Liver (tissue), 9 donors: ENCODE measurements around the gene TAS2R7. TPM values are rescaled to one million over a fixed set of nuclear protein-coding genes. Genes with fewer than 3 reads are reported as not detected.

Source experiments
- DNase-seq: peaks from one replicate; pipeline ENCODE4 v3.0.0-alpha.2; 2017; ENCODE audit warnings: low spot score
- H3K27ac ChIP-seq, 2 donors: one replicate each; pipeline ENCODE4 v1.7.0; 2013; ENCODE audit warnings: inconsistent platforms in 2 of 2, low read length in 2 of 2, control low read depth in 1 of 2, low read depth in 1 of 2, mild to moderate bottlenecking in 1 of 2
- H3K27me3 ChIP-seq, 4 donors: one replicate each; pipeline versions ENCODE4 v1.6.1 to v1.7.0; 2013; ENCODE audit warnings: low read length in 3 of 4, inconsistent platforms in 1 of 4, mild to moderate bottlenecking in 1 of 4, moderate library complexity in 1 of 4; ENCODE audit not compliant: control insufficient read depth in 4 of 4, insufficient read depth in 4 of 4
- H3K36me3 ChIP-seq, 4 donors: one replicate each; pipeline versions ENCODE4 v1.6.1 to v1.7.0; 2013; ENCODE audit warnings: low read length in 3 of 4, mild to moderate bottlenecking in 3 of 4, low read depth in 1 of 4, moderate library complexity in 1 of 4; ENCODE audit not compliant: control insufficient read depth in 4 of 4, insufficient read depth in 3 of 4
- H3K4me1 ChIP-seq, 4 donors: one replicate each; pipeline versions ENCODE4 v1.6.1 to v1.7.0; 2013; ENCODE audit warnings: low read length in 3 of 4, mild to moderate bottlenecking in 3 of 4, moderate library complexity in 1 of 4; ENCODE audit not compliant: control insufficient read depth in 4 of 4, insufficient read depth in 4 of 4
- H3K4me3 ChIP-seq, 3 donors: one replicate each; pipeline versions ENCODE4 v1.6.1 to v1.7.0; 2013; ENCODE audit warnings: low read length in 3 of 3, control low read depth in 1 of 3, low read depth in 1 of 3, mild to moderate bottlenecking in 1 of 3
- H3K9ac ChIP-seq, 2 donors: one replicate each; pipeline ENCODE4 v1.7.0; 2013; ENCODE audit warnings: low read length in 2 of 2, mild to moderate bottlenecking in 2 of 2, moderate library complexity in 2 of 2, control low read depth in 1 of 2, low read depth in 1 of 2
- H3K9me3 ChIP-seq, 4 donors: one replicate each; pipeline versions ENCODE4 v1.6.1 to v1.7.0; 2013; ENCODE audit warnings: low read length in 3 of 4; ENCODE audit not compliant: control insufficient read depth in 4 of 4
- FOXA1 ChIP-seq: IDR thresholded peaks from 2 replicates; pipeline ENCODE4 v1.6.1; 2016; ENCODE audit warnings: antibody characterized with exemption
- FOXA2 ChIP-seq: IDR thresholded peaks from 2 replicates; pipeline ENCODE4 v1.6.1; 2016; ENCODE audit warnings: antibody characterized with exemption
- HNF4A ChIP-seq, 2 donors: conservative IDR thresholded peaks; 2 replicates each; pipeline ENCODE4 v1.6.1; 2016; ENCODE audit warnings: antibody characterized with exemption in 2 of 2, mild to moderate bottlenecking in 2 of 2
- HNF4G ChIP-seq: IDR thresholded peaks from 2 replicates; pipeline ENCODE4 v1.6.1; 2016; ENCODE audit warnings: antibody characterized with exemption
- NR2F2 ChIP-seq: IDR thresholded peaks from 2 replicates; pipeline ENCODE4 v1.6.1; 2016; ENCODE audit warnings: antibody characterized with exemption
- RAD21 ChIP-seq, 2 donors: IDR thresholded peaks; 2 replicates each; pipeline ENCODE4 v1.6.1; 2016; ENCODE audit warnings: antibody characterized with exemption in 2 of 2, mild to moderate bottlenecking in 2 of 2
- RXRA ChIP-seq, 2 donors: IDR thresholded peaks; 2 replicates each; pipeline ENCODE4 v1.6.1; 2017 to 2018; ENCODE audit warnings: antibody characterized with exemption in 2 of 2, mild to moderate bottlenecking in 1 of 2
- SP1 ChIP-seq: IDR thresholded peaks from 2 replicates; pipeline ENCODE4 v1.6.1; 2018; ENCODE audit warnings: antibody characterized with exemption, mild to moderate bottlenecking
- TAF1 ChIP-seq: conservative IDR thresholded peaks from 2 replicates; pipeline ENCODE4 v1.6.1; 2016; ENCODE audit warnings: antibody characterized with exemption, mild to moderate bottlenecking
- YY1 ChIP-seq: IDR thresholded peaks from 2 replicates; pipeline ENCODE4 v1.6.1; 2016; ENCODE audit warnings: antibody characterized with exemption, mild to moderate bottlenecking
- WGBS: extraction: QIAGEN DNeasy Blood & Tissue Kit; methylation state at CpG from one replicate; pipeline ENCODE4 v1.1.7; 2013; 5-methylcytosine and 5-hydroxymethylcytosine counted together
- polyA plus RNA-seq, 2 donors: library from polyadenylated mRNA; stranded (reverse) in 1 of 2; unstranded in 1 of 2; fragments of 200-250 nt in 1 of 2; fragments of >200 nt in 1 of 2; fragmentation: Nextera tagmentation in 1 of 2; extraction: Ambion mirVana in 1 of 2; gene quantifications; one replicate each; pipeline versions ENCODE4 v1.2.1 to v1.2.3, GENCODE V29; 2013 to 2015
- total RNA-seq, 2 donors: library from RNA; depleted of rRNA; stranded (reverse); fragments of >200 nt; gene quantifications; one replicate each; pipeline ENCODE4 v1.2.3, GENCODE V29; 2014
- TF ChIP-seq, protein P1 (sequence below): IDR thresholded peaks from 2 replicates; pipeline ENCODE4 v1.6.1; 2016; ENCODE audit warnings: antibody characterized with exemption
- TF ChIP-seq, protein P2 (sequence below): fragments of 150-350 bp; IDR thresholded peaks from 2 replicates; pipeline ENCODE4 v1.5.1; 2017; ENCODE audit warnings: improper control_type of control experiment, low read depth, low read length; ENCODE audit not compliant: missing input control
- TF ChIP-seq, protein P3 (sequence below): IDR thresholded peaks from 2 replicates; pipeline ENCODE4 v1.6.1; 2016; ENCODE audit warnings: antibody characterized with exemption
- donor health status: healthy.
- donor health status: healthy.
- donor health status: healthy.
- donor health status: healthy.
- donor health status: healthy.

TAS2R7 gene
- total and polyA plus RNA-seq, 4 donors, result 0.42 TPM; not detected in 3

DNA sequence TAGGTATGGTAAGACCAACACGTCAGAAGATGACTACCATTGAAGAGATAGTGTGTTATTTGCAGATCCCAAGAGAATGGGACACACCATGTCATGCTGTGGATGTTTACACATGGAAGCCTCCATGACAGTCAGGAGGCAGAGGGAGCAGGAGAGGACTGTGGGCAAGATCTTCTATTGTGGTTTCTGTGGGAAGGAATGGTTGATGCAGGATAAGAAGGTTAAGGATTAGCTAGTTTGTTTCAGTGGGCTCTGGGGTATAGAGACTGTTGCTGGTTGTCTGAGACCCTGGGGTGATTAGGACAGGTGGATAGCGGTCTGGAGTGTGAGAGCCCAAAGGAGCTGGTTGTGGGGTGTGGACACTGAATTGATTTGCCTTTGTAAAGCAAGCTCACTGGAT is 23.3 kb downstream of the TAS2R7 start:
- no peaks in the 10 kb centered on the region for H3K9me3 ChIP-seq
- DNase-seq, result no peak
- 92% methylated on average over 2 of the region's 2 CpGs for WGBS
- H3K36me3 ChIP-seq, result no peaks in the 10 kb centered on the region
- no peak overlapping the region for H3K27ac ChIP-seq
- no peak overlapping the region for H3K4me3 ChIP-seq
- peaks cover 0 to 2% (median 0%) of the 10 kb centered on the region in 4 donors for H3K27me3 ChIP-seq
- H3K4me1 ChIP-seq, result no peaks in the 10 kb centered on the region
- H3K9ac ChIP-seq, result no peak overlapping the region
- no peak for TF ChIP-seq SP1
- TF ChIP-seq, protein P1, sequence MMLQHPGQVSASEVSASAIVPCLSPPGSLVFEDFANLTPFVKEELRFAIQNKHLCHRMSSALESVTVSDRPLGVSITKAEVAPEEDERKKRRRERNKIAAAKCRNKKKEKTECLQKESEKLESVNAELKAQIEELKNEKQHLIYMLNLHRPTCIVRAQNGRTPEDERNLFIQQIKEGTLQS, result no peak
- no peak for TF ChIP-seq TAF1
- TF ChIP-seq, protein P2, sequence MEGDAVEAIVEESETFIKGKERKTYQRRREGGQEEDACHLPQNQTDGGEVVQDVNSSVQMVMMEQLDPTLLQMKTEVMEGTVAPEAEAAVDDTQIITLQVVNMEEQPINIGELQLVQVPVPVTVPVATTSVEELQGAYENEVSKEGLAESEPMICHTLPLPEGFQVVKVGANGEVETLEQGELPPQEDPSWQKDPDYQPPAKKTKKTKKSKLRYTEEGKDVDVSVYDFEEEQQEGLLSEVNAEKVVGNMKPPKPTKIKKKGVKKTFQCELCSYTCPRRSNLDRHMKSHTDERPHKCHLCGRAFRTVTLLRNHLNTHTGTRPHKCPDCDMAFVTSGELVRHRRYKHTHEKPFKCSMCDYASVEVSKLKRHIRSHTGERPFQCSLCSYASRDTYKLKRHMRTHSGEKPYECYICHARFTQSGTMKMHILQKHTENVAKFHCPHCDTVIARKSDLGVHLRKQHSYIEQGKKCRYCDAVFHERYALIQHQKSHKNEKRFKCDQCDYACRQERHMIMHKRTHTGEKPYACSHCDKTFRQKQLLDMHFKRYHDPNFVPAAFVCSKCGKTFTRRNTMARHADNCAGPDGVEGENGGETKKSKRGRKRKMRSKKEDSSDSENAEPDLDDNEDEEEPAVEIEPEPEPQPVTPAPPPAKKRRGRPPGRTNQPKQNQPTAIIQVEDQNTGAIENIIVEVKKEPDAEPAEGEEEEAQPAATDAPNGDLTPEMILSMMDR, result no peak
- no peak for TF ChIP-seq FOXA1
- TF ChIP-seq RXRA (IDR thresholded peaks at IDR 0.05), result no peak
- TF ChIP-seq RAD21 (IDR thresholded peaks at IDR 0.05), result no peak
- TF ChIP-seq FOXA2, result no peak
- TF ChIP-seq HNF4G, result no peak
- no peak for TF ChIP-seq HNF4A (conservative IDR thresholded peaks at IDR 0.05)

DNA sequence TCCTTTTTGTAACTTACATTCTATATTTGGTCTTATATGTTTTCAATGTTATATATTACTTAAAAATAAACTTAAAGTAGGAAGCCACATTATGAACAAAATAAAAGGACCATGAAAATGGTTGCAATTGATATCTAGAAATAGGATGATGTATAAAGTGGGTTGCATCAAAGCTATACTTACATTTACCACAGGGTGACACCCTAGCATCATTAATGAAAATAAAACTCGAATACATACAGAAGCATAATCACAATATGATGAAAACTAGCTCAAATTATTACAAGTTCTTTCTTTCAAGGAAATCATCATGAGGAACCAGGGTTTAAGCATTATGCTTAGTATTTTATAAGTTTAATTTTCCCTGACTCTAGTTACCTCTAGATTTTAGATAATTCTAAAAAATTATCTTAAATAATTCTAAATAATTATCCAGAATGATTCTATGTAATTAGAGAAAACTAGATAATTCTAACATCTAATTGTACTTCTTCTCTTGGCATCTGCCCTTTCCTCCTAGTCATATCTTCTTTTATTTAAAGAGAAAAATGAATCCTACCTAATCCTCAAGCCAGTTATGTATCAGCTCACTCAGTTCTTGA is 31.2 kb downstream of the TAS2R7 start:
- no peaks in the 10 kb centered on the region for H3K9me3 ChIP-seq
- TF ChIP-seq RAD21 (IDR thresholded peaks at IDR 0.05) (peak; percentile 79 to 87), TAF1 (no peak)
- TF ChIP-seq, protein P2, result peak; percentile 74
- DNase-seq, result no peak
- H3K4me1 ChIP-seq, result no peaks in the 10 kb centered on the region
- no peak overlapping the region for H3K4me3 ChIP-seq
- H3K27me3 ChIP-seq, result peaks cover 0 to 29% (median 5%) of the 10 kb centered on the region in 4 donors
- 0% methylated on average over 1 of the region's 1 CpG for WGBS
- H3K9ac ChIP-seq, result no peak overlapping the region
- no peaks in the 10 kb centered on the region for H3K36me3 ChIP-seq
- H3K27ac ChIP-seq, result no peak overlapping the region

DNA sequence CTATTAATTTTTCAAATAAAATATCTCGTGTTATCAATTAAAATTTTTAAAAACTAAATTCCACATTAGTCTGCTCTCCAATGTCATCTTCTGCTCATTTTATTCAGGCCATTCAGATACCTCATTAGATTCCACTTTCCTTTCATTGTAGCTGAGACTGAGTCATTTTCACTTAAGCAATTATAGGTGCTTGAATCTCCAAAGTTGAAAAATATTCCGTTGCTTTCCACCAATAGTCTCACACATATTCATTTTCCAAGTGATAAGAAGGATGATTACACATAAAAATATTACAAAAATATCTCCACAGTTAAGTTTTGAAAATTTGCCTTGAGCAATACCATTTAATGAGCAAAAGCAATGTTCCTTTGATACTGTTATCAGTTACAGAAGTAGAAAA is 42.8 kb downstream of the TAS2R7 start:
- Histone ChIP-seq H3K27me3 (peaks cover 0 to 9% (median 2%) of the 10 kb centered on the region in 4 donors), H3K4me1 (no peaks in the 10 kb centered on the region), H3K4me3 (no peak overlapping the region), H3K27ac (no peak overlapping the region), H3K9ac (no peak overlapping the region), H3K36me3 (no peaks in the 10 kb centered on the region), H3K9me3 (peaks cover 0 to 12% (median 5%) of the 10 kb centered on the region in 4 donors)
- TF ChIP-seq HNF4A (conservative IDR thresholded peaks at IDR 0.05) (no peak), NR2F2 (no peak), TAF1 (no peak), HNF4G (no peak), YY1 (no peak)
- TF ChIP-seq, protein P2, result no peak
- TF ChIP-seq, protein P1, result no peak
- TF ChIP-seq, protein P3, sequence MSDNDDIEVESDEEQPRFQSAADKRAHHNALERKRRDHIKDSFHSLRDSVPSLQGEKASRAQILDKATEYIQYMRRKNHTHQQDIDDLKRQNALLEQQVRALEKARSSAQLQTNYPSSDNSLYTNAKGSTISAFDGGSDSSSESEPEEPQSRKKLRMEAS, result no peak
- no peak for DNase-seq
- 28% methylated on average over 2 of the region's 2 CpGs for WGBS
